ENCODE measurements around the gene ALPG.
"Not testable (repeated sequence)": the region's sequence is repeated elsewhere in the genome, so short reads cannot be mapped to it uniquely, and the experiment has no call there.

GRCh38 chr2:232370007-232370406, 36.6 kb upstream of the ALPG start:
- TF ChIP-seq, protein P1, sequence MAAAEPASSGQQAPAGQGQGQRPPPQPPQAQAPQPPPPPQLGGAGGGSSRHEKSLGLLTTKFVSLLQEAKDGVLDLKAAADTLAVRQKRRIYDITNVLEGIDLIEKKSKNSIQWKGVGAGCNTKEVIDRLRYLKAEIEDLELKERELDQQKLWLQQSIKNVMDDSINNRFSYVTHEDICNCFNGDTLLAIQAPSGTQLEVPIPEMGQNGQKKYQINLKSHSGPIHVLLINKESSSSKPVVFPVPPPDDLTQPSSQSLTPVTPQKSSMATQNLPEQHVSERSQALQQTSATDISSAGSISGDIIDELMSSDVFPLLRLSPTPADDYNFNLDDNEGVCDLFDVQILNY (CRISPR knock-in tag; IDR thresholded peaks at IDR 0.05) = not testable (repeated sequence)
- TF ChIP-seq JUN (CRISPR knock-in tag; IDR thresholded peaks at IDR 0.05); ETV6 (CRISPR knock-in tag; IDR thresholded peaks at IDR 0.05); ZNF317 (CRISPR knock-in tag; IDR thresholded peaks at IDR 0.05; ENCODE audit: borderline replicate concordance, low read depth); CTCF (IDR thresholded peaks at IDR 0.05); ELF4 (CRISPR knock-in tag; IDR thresholded peaks at IDR 0.05; ENCODE audit: low read depth); PRDM15 (CRISPR knock-in tag; IDR thresholded peaks at IDR 0.05); MAX (CRISPR knock-in tag; IDR thresholded peaks at IDR 0.05); TP53 (CRISPR knock-in tag; IDR thresholded peaks at IDR 0.05); ATF3 (CRISPR knock-in tag; conservative IDR thresholded peaks at IDR 0.05); CBFB (CRISPR knock-in tag; IDR thresholded peaks at IDR 0.05; ENCODE audit: low read depth); HMGXB4 (CRISPR knock-in tag; IDR thresholded peaks at IDR 0.05); ZNF263 (CRISPR knock-in tag; IDR thresholded peaks at IDR 0.05; ENCODE audit: low read depth); FOXP1 (CRISPR knock-in tag; IDR thresholded peaks at IDR 0.05; ENCODE audit: borderline replicate concordance): not testable (repeated sequence)

Data from WTC11 (cell line).